ENCODE results near the gene INVS.

Gene INVS

GRCh38 chr9:100160021-100160420 is 61.0 kb downstream of the INVS start:
- no peaks in the 10 kb centered on the region for H3K27me3 Mint-ChIP-seq (ENCODE audit: low read depth, poor library complexity)
- no peak overlapping the region for H3K27ac Mint-ChIP-seq
- no peaks in the 10 kb centered on the region for H3K4me1 Mint-ChIP-seq
- DNase-seq, result no peak
- peaks cover 35% of the 10 kb centered on the region for H3K36me3 Mint-ChIP-seq (ENCODE audit: low read depth)
- no peak overlapping the region for H3K4me3 Mint-ChIP-seq
- H3K9me3 Mint-ChIP-seq, result no peaks in the 10 kb centered on the region
- TF ChIP-seq CTCF (IDR thresholded peaks at IDR 0.05), result no peak

- no peak for DNase-seq
- H3K9me3 Mint-ChIP-seq, result peaks cover 1% of the 10 kb centered on the region
- no peaks in the 10 kb centered on the region for H3K27me3 Mint-ChIP-seq (ENCODE audit: low read depth, poor library complexity)
- H3K4me1 Mint-ChIP-seq, result no peaks in the 10 kb centered on the region
- no peak overlapping the region for H3K4me3 Mint-ChIP-seq
- H3K36me3 Mint-ChIP-seq (ENCODE audit: low read depth), result peaks cover 18% of the 10 kb centered on the region
- H3K27ac Mint-ChIP-seq, result no peak overlapping the region
- TF ChIP-seq CTCF (IDR thresholded peaks at IDR 0.05), result no peak
These were observed 68.1 kb downstream of the INVS start for GRCh38 chr9:100167176-100167575.

GRCh38 chr9:100167915-100168654 is 69.0 kb downstream of the INVS start:
- DNase-seq, result no peak
- H3K4me1 Mint-ChIP-seq, result no peaks in the 10 kb centered on the region

GRCh38 chr9:100170085-100170484 is 71.0 kb downstream of the INVS start:
- peaks cover 47% of the 10 kb centered on the region for H3K36me3 Mint-ChIP-seq (ENCODE audit: low read depth)
- no peak for TF ChIP-seq CTCF (IDR thresholded peaks at IDR 0.05)
- peaks cover 30% of the 10 kb centered on the region for H3K9me3 Mint-ChIP-seq
- no peak for DNase-seq
- H3K4me3 Mint-ChIP-seq, result no peak overlapping the region
- H3K4me1 Mint-ChIP-seq, result no peaks in the 10 kb centered on the region
- H3K27ac Mint-ChIP-seq, result no peak overlapping the region
- no peaks in the 10 kb centered on the region for H3K27me3 Mint-ChIP-seq (ENCODE audit: low read depth, poor library complexity)

More at GRCh38 chr9:100167915-100168654, 69.0 kb downstream of the INVS start:
- Mint-ChIP-seq H3K4me3 (no peak overlapping the region), H3K36me3 (ENCODE audit: low read depth) (peaks cover 27% of the 10 kb centered on the region), H3K27me3 (ENCODE audit: low read depth, poor library complexity) (no peaks in the 10 kb centered on the region), H3K9me3 (peaks cover 10% of the 10 kb centered on the region), H3K27ac (no peak overlapping the region)
- no peak for TF ChIP-seq CTCF (IDR thresholded peaks at IDR 0.05)

DNA sequence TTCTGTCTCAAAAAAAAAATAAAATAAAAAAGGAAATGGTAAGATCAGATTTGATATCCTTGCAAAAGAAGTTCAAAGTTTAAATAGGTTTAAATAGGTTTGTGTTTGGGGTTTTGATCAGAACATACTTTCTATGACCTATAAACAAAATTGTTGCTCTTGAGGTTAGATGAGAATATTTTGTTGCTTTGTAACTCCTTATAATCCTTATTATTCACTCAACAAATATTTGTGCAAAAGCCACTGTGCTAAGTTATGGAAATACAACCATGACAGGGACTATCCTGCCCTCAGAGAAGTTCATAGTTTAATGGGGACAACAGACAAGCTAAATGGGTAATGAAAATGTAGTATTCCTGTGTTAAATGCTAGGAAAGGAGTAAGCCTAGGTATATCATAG is 71.5 kb downstream of the INVS start:
- Mint-ChIP-seq H3K4me1 (no peaks in the 10 kb centered on the region), H3K9me3 (peaks cover 34% of the 10 kb centered on the region), H3K36me3 (ENCODE audit: low read depth) (peaks cover 51% of the 10 kb centered on the region), H3K27ac (no peak overlapping the region), H3K4me3 (no peak overlapping the region), H3K27me3 (ENCODE audit: low read depth, poor library complexity) (no peaks in the 10 kb centered on the region)
- DNase-seq, result no peak
- TF ChIP-seq CTCF (IDR thresholded peaks at IDR 0.05), result no peak

DNA sequence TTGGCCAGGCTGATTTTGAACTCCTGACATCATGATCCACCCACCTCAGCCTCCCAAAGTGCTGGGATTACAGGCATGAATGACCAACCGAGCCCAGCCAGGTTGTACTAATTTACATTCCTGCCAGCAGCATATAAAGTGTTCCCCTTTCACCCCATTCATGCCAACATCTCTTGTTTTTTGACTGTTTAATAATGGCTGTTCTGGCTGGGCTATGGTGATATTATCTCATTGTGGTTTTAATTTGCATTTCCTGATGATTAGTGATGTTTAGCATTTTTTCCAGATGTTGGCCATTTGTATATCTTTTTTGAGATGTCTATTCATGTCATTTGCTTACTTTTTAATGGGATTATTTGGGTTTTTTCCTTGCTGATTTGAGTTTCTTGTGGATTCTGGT is 87.3 kb downstream of the INVS start:
- no peak for DNase-seq

More for the DNA sequence above, 87.3 kb downstream of the INVS start:
- H3K36me3 Mint-ChIP-seq (ENCODE audit: low read depth), result peaks cover 80% of the 10 kb centered on the region
- no peak overlapping the region for H3K27ac Mint-ChIP-seq
- peaks cover 69% of the 10 kb centered on the region for H3K9me3 Mint-ChIP-seq
- H3K4me3 Mint-ChIP-seq, result no peak overlapping the region
- H3K27me3 Mint-ChIP-seq (ENCODE audit: low read depth, poor library complexity), result peaks cover 4% of the 10 kb centered on the region
- no peaks in the 10 kb centered on the region for H3K4me1 Mint-ChIP-seq
- TF ChIP-seq CTCF (IDR thresholded peaks at IDR 0.05), result no peak

Measured in nephron progenitor cell (in vitro differentiated cells).